ENCODE measurements around the gene ATXN7L3. TPM values are rescaled to one million over a fixed set of nuclear protein-coding genes. Genes with fewer than 3 reads are reported as not detected.

The ATXN7L3 gene
- total RNA-seq, 3 donors from 2014 or later: 34.7 to 45.8 (median 38.3) TPM

GRCh38 chr17:44178133-44178532 is 21.6 kb downstream of the ATXN7L3 start:
- no peak overlapping the region for H3K4me3 ChIP-seq
- H3K27me3 ChIP-seq: no peaks in the 10 kb centered on the region
- DNase-seq (ENCODE audit: low spot score in 2 of 2): no peak
- TF ChIP-seq POLR2AphosphoS5 (IDR thresholded peaks at IDR 0.05) (no peak), CTCF (IDR thresholded peaks at IDR 0.05) (no peak), POLR2A (IDR thresholded peaks at IDR 0.05) (no peak)
- H3K36me3 ChIP-seq: no peaks in the 10 kb centered on the region
- no peaks in the 10 kb centered on the region for H3K4me1 ChIP-seq
- intact Hi-C loops (cut with DNase I; ENCODE audit: low total_unique reads): loop anchor here (5.0 kb wide), 1 partner anchor 479 kb away; the partner anchor contains the start of gene MEIOC
- H3K27ac ChIP-seq: no peak overlapping the region
- H3K9me3 ChIP-seq: no peaks in the 10 kb centered on the region

- Histone ChIP-seq H3K4me3 (no peak overlapping the region), H3K36me3 (no peaks in the 10 kb centered on the region), H3K9me3 (no peaks in the 10 kb centered on the region), H3K27ac (no peak overlapping the region), H3K27me3 (no peaks in the 10 kb centered on the region), H3K4me1 (no peaks in the 10 kb centered on the region)
- intact Hi-C loops (cut with DNase I; ENCODE audit: low total_unique reads): loop anchor here (5.0 kb wide), 1 partner anchor 480 kb away; the partner anchor contains the start of gene MEIOC
- TF ChIP-seq POLR2AphosphoS5 (IDR thresholded peaks at IDR 0.05): no peak
- no peak for TF ChIP-seq CTCF (IDR thresholded peaks at IDR 0.05)
- TF ChIP-seq POLR2A (IDR thresholded peaks at IDR 0.05): no peak
- no peak for DNase-seq (ENCODE audit: low spot score in 2 of 2)
Measured at GRCh38 chr17:44177640-44178039, 22.0 kb downstream of the ATXN7L3 start.

- no peaks in the 10 kb centered on the region for H3K36me3 ChIP-seq
Measured at GRCh38 chr17:44176671-44177501, 22.8 kb downstream of the ATXN7L3 start.

GRCh38 chr17:44176257-44176656 is 23.4 kb downstream of the ATXN7L3 start:
- Histone ChIP-seq H3K27me3 (no peaks in the 10 kb centered on the region), H3K4me1 (no peaks in the 10 kb centered on the region), H3K27ac (no peak overlapping the region), H3K36me3 (no peaks in the 10 kb centered on the region), H3K9me3 (no peaks in the 10 kb centered on the region), H3K4me3 (no peak overlapping the region)
- no peak for DNase-seq (ENCODE audit: low spot score in 2 of 2)
- intact Hi-C loops (cut with DNase I; ENCODE audit: low total_unique reads): loop anchor here (5.0 kb wide), 1 partner anchor 481 kb away; the partner anchor contains the start of gene MEIOC
- TF ChIP-seq POLR2A (IDR thresholded peaks at IDR 0.05) (no peak), POLR2AphosphoS5 (IDR thresholded peaks at IDR 0.05) (no peak), CTCF (IDR thresholded peaks at IDR 0.05) (no peak)

More at GRCh38 chr17:44176671-44177501, 22.8 kb downstream of the ATXN7L3 start:
- H3K4me3 ChIP-seq: no peak overlapping the region
- no peaks in the 10 kb centered on the region for H3K4me1 ChIP-seq
- H3K27me3 ChIP-seq: no peaks in the 10 kb centered on the region
- DNase-seq (ENCODE audit: low spot score in 2 of 2): no peak
- TF ChIP-seq CTCF (IDR thresholded peaks at IDR 0.05) (no peak), POLR2A (IDR thresholded peaks at IDR 0.05) (no peak), POLR2AphosphoS5 (IDR thresholded peaks at IDR 0.05) (no peak)
- H3K9me3 ChIP-seq: no peaks in the 10 kb centered on the region
- intact Hi-C loops (cut with DNase I; ENCODE audit: low total_unique reads): loop anchor here (5.0 kb wide), 1 partner anchor 480 kb away; the partner anchor contains the start of gene MEIOC
- H3K27ac ChIP-seq: no peak overlapping the region

- Histone ChIP-seq H3K9me3 (no peaks in the 10 kb centered on the region), H3K36me3 (no peaks in the 10 kb centered on the region), H3K27ac (no peak overlapping the region), H3K4me3 (no peak overlapping the region), H3K4me1 (no peaks in the 10 kb centered on the region), H3K27me3 (no peaks in the 10 kb centered on the region)
- TF ChIP-seq POLR2AphosphoS5 (IDR thresholded peaks at IDR 0.05): no peak
- TF ChIP-seq POLR2A (IDR thresholded peaks at IDR 0.05): no peak
- TF ChIP-seq CTCF (IDR thresholded peaks at IDR 0.05): no peak
- intact Hi-C loops (cut with DNase I; ENCODE audit: low total_unique reads): no loop called here
- DNase-seq (ENCODE audit: low spot score in 2 of 2): no peak
Measured at GRCh38 chr17:44174427-44174826, 25.3 kb downstream of the ATXN7L3 start.
